A549 (cell line): ENCODE data around the gene COMT. TPM values are rescaled to one million over a fixed set of nuclear protein-coding genes. Genes with fewer than 3 reads are reported as not detected.

Experiments
- ATAC-seq, 2 experiments: fragments of 200-7000 bp in 1 of 2; fragments of >200 bp in 1 of 2; cut with Nextera tagmentation in 1 of 2; cut with Tn5 transposase in 1 of 2; 3 replicates each; pipeline versions ENCODE4 v1.8.0 to v1.9.1; 2018 to 2020; ENCODE audit warnings: mild to moderate bottlenecking in 1 of 2, moderate library complexity in 1 of 2
- CTCF ChIA-PET: fragments of 300-600 bp; sonication (Branson Sonifier 250); formaldehyde crosslinking; extraction: SDS; loops from one replicate; lab custom pipeline; 2021; ENCODE audit warnings: antibody characterized with exemption, inconsistent platforms; lab: Yijun Ruan, JAX
- POLR2A ChIA-PET: fragments of 350-600 bp; formaldehyde crosslinking; extraction: SDS; loops from one replicate; lab custom pipeline; 2021; ENCODE audit warnings: antibody characterized with exemption, inconsistent platforms; lab: Yijun Ruan, JAX
- DNase-seq, 2 experiments: peaks; one replicate each; pipeline versions ENCODE4 v3.0.0 to v3.0.0-alpha.2; 2011 to 2016; ENCODE audit warnings: low read depth in 1 of 2, low spot score in 1 of 2
- FAIRE-seq: peaks from 2 replicates; lab custom pipeline; 2011; peaks lifted over from hg19 to GRCh38; lab: Jason Lieb, UNC
- H3K27ac ChIP-seq, 2 experiments: fragments of >200 bp; sonication (Bioruptor Twin); formaldehyde crosslinking; 3 replicates each; pipeline ENCODE4 v1.5.1; 2016 to 2017
- H3K4me1 ChIP-seq: fragments of >200 bp; sonication (Bioruptor Twin); formaldehyde crosslinking; 3 replicates; pipeline ENCODE4 v1.6.1; 2016
- H3K4me2 ChIP-seq: fragments of >200 bp; sonication (Bioruptor Twin); formaldehyde crosslinking; 3 replicates; pipeline ENCODE4 v1.6.1; 2016
- H3K4me3 ChIP-seq: fragments of >200 bp; sonication (Bioruptor Twin); formaldehyde crosslinking; 3 replicates; pipeline ENCODE4 v1.5.1; 2016
- H3K9me3 ChIP-seq: fragments of >200 bp; sonication (Bioruptor Twin); formaldehyde crosslinking; 3 replicates; pipeline ENCODE4 v1.6.1; 2016
- BCL3 ChIP-seq: fragments of >200 bp; sonication (Bioruptor Twin); formaldehyde crosslinking; IDR thresholded peaks from 3 replicates; pipeline ENCODE4 v1.6.1; 2016
- CBX2 ChIP-seq: fragments of 200-600 bp; sonication (generic); IDR thresholded peaks from 2 replicates; pipeline ENCODE4 v1.6.1; 2016; ENCODE audit warnings: low read depth, mild to moderate bottlenecking, borderline replicate concordance
- CEBPB ChIP-seq, 2 experiments: fragments of >200 bp in 1 of 2; sonication (Bioruptor Twin) in 1 of 2; formaldehyde crosslinking in 1 of 2; IDR thresholded peaks; 2 replicates each; pipeline ENCODE4 v1.6.1; 2012 to 2016
- E2F6 ChIP-seq: IDR thresholded peaks from 2 replicates; pipeline ENCODE4 v1.6.1; 2012; ENCODE audit warnings: low read depth, borderline replicate concordance
- EP300 ChIP-seq, 2 experiments: fragments of >200 bp; sonication (Bioruptor Twin); formaldehyde crosslinking; IDR thresholded peaks; 2 replicates in 1 of 2; 3 replicates in 1 of 2; pipeline ENCODE4 v1.6.1; 2016 to 2017
- FOSB ChIP-seq: fragments of 250-450 bp; sonication (Bioruptor Pico); IDR thresholded peaks from 2 replicates; pipeline ENCODE4 v1.5.0; 2020; ENCODE audit warnings: mild to moderate bottlenecking, moderate library complexity
- FOSL2 ChIP-seq, 2 experiments: fragments of 450-650 bp in 1 of 2; fragments of >200 bp in 1 of 2; sonication (Bioruptor Twin) in 1 of 2; formaldehyde crosslinking; IDR thresholded peaks; 2 replicates each; pipeline versions ENCODE4 v1.5.0 to v1.6.1; 2016 to 2020; ENCODE audit warnings: mild to moderate bottlenecking in 1 of 2, moderate library complexity in 1 of 2
- FOXS1 ChIP-seq: fragments of 250-450 bp; sonication (Bioruptor Pico); IDR thresholded peaks from 2 replicates; pipeline ENCODE4 v1.5.0; 2020; ENCODE audit warnings: mild to moderate bottlenecking, moderate library complexity
- HDAC2 ChIP-seq: fragments of 200-600 bp; sonication (generic); IDR thresholded peaks from 2 replicates; pipeline ENCODE4 v1.6.1; 2016
- HES2 ChIP-seq: fragments of >200 bp; sonication (Bioruptor Twin); formaldehyde crosslinking; IDR thresholded peaks from 2 replicates; pipeline ENCODE4 v1.6.1; 2016
- HEYL ChIP-seq: fragments of 250-450 bp; sonication (Bioruptor Pico); IDR thresholded peaks from 2 replicates; pipeline ENCODE4 v1.8.0; 2021; ENCODE audit warnings: mild to moderate bottlenecking, moderate library complexity
- JUN ChIP-seq, 2 experiments: fragments of >200 bp; sonication (Bioruptor Twin); formaldehyde crosslinking; IDR thresholded peaks; 2 replicates in 1 of 2; 3 replicates in 1 of 2; pipeline ENCODE4 v1.6.1; 2016 to 2017
- KDM1A ChIP-seq: fragments of 200-600 bp; sonication (generic); IDR thresholded peaks from 2 replicates; pipeline ENCODE4 v1.6.1; 2016; ENCODE audit warnings: low read depth, mild to moderate bottlenecking
- MAZ ChIP-seq: fragments of 150-350 bp; IDR thresholded peaks from 2 replicates; pipeline ENCODE4 v1.6.1; 2014; ENCODE audit warnings: antibody characterized with exemption, low read depth, low read length, borderline replicate concordance
- NFE2L2 ChIP-seq: fragments of 150-350 bp; conservative IDR thresholded peaks from 2 replicates; pipeline ENCODE4 v1.6.1; 2014; ENCODE audit warnings: low read length
- NPAS2 ChIP-seq: fragments of 250-450 bp; sonication (Bioruptor Pico); IDR thresholded peaks from 2 replicates; pipeline ENCODE4 v1.8.0; 2022; ENCODE audit warnings: mild to moderate bottlenecking, moderate library complexity, borderline replicate concordance
- NR3C1 ChIP-seq: fragments of >200 bp; sonication (Bioruptor Twin); formaldehyde crosslinking; IDR thresholded peaks from 3 replicates; pipeline ENCODE4 v1.6.1; 2017
- RARB ChIP-seq: fragments of 250-450 bp; sonication (Bioruptor Pico); IDR thresholded peaks from 2 replicates; pipeline ENCODE4 v1.8.0; 2021; ENCODE audit warnings: mild to moderate bottlenecking, moderate library complexity
- TP53 ChIP-seq: fragments of 250-450 bp; sonication (Bioruptor Pico); IDR thresholded peaks from 2 replicates; pipeline ENCODE4 v1.5.0; 2021; ENCODE audit warnings: mild to moderate bottlenecking, moderate library complexity
- ZFP36 ChIP-seq: fragments of 450-650 bp; IDR thresholded peaks from 2 replicates; pipeline ENCODE4 v1.6.1; 2014; ENCODE audit warnings: borderline replicate concordance; ENCODE audit not compliant: partially characterized antibody
- WGBS: methylation state at CpG from one replicate; pipeline ENCODE4 v1.1.6; 2017; ENCODE audit errors: missing lambda C conversion rate; 5-methylcytosine and 5-hydroxymethylcytosine counted together
- polyA plus RNA-seq, 4 experiments: library from polyadenylated mRNA; depleted of rRNA in 3 of 4; stranded (reverse); fragments of >200 nt; fragmentation: RNase III in 1 of 4; extraction: RNeasy Plus Mini Kit Qiagen cat#74134 plus additional on column Dnase treatment in 1 of 4; gene quantifications; 2 replicates in 3 of 4; 3 replicates in 1 of 4; pipeline ENCODE4 v1.2.3, GENCODE V29; 2011 to 2017
- TF ChIP-seq, protein P1 (sequence below): fragments of 250-450 bp; sonication (Bioruptor Pico); IDR thresholded peaks from 2 replicates; pipeline ENCODE4 v1.5.0; 2020; ENCODE audit warnings: low read depth, mild to moderate bottlenecking, moderate library complexity
- TF ChIP-seq, protein P2 (sequence below): fragments of >200 bp; sonication (Bioruptor Twin); formaldehyde crosslinking; IDR thresholded peaks from 3 replicates; pipeline ENCODE4 v1.5.1; 2016
- TF ChIP-seq, protein P3 (sequence below): IDR thresholded peaks from 2 replicates; pipeline ENCODE4 v1.6.1; 2012

COMT gene
- polyA plus RNA-seq, 2 of the 4 experiments (the other 2 are of a cell fraction) = 72.3 to 125 TPM

DNA sequence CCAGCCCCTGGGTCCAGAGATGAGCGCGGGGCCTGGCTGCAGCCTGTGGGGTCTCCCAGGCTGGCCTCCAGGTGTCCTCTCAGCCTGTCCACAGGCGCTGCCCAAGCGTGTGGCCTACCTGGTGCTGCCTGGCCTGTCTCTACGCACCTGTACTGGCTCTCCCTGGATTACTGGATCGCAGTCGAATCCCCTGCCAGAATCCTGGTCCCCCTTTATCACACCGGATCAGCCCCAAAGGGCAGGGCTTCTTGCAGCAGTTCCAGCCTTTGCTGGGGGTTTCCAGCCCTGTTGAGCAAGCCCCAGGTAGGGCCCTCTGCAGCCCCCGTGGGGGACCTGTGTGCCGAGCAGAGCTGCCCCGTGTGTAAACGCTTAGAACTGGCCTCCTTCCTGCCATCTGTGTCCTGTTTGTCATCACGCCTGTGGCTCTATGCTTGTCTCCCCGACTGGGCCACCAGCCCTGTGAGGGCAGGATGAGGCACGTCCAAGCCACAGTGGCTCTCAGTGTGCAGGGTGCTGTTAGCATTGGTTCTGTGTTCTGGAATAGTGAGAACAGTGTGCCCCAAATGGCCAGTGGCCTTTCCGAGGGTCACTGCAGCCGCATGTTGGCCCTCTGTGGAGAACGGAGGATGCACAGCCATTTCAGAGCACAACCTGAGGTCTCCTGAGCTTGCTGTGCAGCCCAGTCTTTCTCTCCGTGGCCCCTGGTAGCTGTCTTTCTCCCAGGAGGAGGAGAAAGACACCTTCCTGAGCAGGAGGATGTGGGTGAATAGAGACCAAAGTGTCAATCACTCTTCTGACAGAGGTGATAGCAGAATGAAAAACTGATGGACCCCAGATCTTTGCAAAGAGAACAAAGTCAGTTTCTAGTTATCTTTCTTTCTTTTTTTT is 13.9 kb downstream of the COMT start (continued):
- TF ChIP-seq HEYL (CRISPR knock-in tag) (no peak), KDM1A (no peak), RARB (no peak)
- TF ChIP-seq, all 56 proteins: peak for 0

GRCh38 chr22:19957445-19957844 is 15.9 kb downstream of the COMT start:
- Histone ChIP-seq H3K4me3 (no peak overlapping the region), H3K4me1 (peaks cover 11% of the 10 kb centered on the region; the same call in 1 of the 3 replicates), H3K27ac (no peak overlapping the region), H3K4me2 (no peak overlapping the region), H3K9me3 (no peaks in the 10 kb centered on the region)
- ATAC-seq = no peak
- TF ChIP-seq FOSB (CRISPR knock-in tag) = no peak
- no peak for TF ChIP-seq HES2
- TF ChIP-seq, protein P1, sequence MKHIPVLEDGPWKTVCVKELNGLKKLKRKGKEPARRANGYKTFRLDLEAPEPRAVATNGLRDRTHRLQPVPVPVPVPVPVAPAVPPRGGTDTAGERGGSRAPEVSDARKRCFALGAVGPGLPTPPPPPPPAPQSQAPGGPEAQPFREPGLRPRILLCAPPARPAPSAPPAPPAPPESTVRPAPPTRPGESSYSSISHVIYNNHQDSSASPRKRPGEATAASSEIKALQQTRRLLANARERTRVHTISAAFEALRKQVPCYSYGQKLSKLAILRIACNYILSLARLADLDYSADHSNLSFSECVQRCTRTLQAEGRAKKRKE (CRISPR knock-in tag) = no peak
- no peak for TF ChIP-seq JUN (IDR thresholded peaks at IDR 0.05)
- TF ChIP-seq TP53 (CRISPR knock-in tag) = no peak
- no peak for TF ChIP-seq FOSL2 (IDR thresholded peaks at IDR 0.05)
- no peak for TF ChIP-seq FOSL2 (CRISPR knock-in tag; IDR thresholded peaks at IDR 0.05)
- no peak for TF ChIP-seq NPAS2 (CRISPR knock-in tag)
- no peak for TF ChIP-seq HDAC2
- no peak for TF ChIP-seq NFE2L2
- TF ChIP-seq, protein P2, sequence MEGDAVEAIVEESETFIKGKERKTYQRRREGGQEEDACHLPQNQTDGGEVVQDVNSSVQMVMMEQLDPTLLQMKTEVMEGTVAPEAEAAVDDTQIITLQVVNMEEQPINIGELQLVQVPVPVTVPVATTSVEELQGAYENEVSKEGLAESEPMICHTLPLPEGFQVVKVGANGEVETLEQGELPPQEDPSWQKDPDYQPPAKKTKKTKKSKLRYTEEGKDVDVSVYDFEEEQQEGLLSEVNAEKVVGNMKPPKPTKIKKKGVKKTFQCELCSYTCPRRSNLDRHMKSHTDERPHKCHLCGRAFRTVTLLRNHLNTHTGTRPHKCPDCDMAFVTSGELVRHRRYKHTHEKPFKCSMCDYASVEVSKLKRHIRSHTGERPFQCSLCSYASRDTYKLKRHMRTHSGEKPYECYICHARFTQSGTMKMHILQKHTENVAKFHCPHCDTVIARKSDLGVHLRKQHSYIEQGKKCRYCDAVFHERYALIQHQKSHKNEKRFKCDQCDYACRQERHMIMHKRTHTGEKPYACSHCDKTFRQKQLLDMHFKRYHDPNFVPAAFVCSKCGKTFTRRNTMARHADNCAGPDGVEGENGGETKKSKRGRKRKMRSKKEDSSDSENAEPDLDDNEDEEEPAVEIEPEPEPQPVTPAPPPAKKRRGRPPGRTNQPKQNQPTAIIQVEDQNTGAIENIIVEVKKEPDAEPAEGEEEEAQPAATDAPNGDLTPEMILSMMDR = no peak
- no peak for TF ChIP-seq RARB
- TF ChIP-seq FOXS1 (CRISPR knock-in tag) = no peak
- 91% methylated on average over 7 of the region's 9 CpGs for WGBS
- FAIRE-seq = no peak
- no peak for DNase-seq
- ChIA-PET POLR2A (no interaction called here), CTCF (interaction anchor here (1.0 to 2.7 kb wide), 4 partner anchors 10 to 281 kb away, joined by 3 to 8 read pairs (median 4); no protein-coding TSS in a partner anchor)

DNA sequence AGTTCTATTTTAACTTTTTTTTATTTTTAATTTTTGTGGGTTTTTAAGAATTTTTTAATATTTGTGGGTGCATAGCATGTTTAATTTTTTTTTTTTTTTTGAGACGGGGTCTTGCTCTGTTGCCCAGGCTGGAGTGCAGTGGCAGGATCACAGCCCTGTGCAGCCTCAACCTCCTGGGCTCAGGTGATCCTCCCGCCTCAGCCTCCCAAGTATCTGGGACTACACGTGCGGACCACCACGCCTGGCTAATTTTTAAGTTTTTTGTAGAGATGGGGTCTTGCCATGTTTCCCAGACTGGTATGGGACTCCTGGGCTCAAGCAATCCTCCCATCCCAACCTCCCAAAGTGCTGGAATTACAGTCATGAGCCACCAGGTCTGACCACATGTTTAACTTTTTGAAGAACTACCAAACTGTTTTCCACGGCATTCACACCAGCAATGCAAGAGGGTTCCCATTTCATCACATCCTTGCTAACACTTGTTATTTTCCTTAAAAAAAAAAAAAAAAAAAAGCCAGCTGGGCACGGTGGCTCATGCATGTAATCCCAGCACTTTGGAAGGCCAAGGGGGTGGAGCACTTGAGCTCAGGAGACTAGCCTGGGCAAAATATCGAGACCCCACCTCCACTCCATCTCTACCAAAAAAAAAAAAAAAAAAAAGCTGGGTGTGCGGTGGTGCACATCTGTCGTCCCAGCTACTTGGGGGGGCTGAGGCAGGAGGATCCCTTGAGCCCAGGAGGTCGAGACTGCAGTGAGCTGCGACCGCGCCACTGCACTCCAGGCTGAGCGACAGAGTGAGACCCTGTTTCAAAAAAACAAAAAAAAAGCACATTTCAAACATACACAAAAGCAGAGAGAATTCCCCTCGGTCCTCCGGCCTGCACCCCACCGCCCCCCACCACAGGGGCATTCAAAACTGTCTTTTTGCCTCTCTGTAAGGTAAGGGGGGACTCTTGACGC is 16.8 kb downstream of the COMT start:
- DNase-seq (no peak), FAIRE-seq (no peak), ATAC-seq (no peak)
- ChIA-PET CTCF (interaction anchor here (1.0 to 2.7 kb wide), 4 partner anchors 8 to 228 kb away, joined by 3 to 8 read pairs (median 3); no protein-coding TSS in a partner anchor), POLR2A (no interaction called here)
- H3K4me2 ChIP-seq = no peak overlapping the region
- no peaks in the 10 kb centered on the region for H3K9me3 ChIP-seq
- H3K27ac ChIP-seq = no peak overlapping the region
- 92% methylated on average over 19 of the region's 19 CpGs for WGBS
- H3K4me1 ChIP-seq = peaks cover 7% of the 10 kb centered on the region; the same call in 1 of the 3 replicates
- H3K4me3 ChIP-seq = no peak overlapping the region
- TF ChIP-seq CEBPB (IDR thresholded peaks at IDR 0.05) = no peak
- TF ChIP-seq KDM1A = no peak
- no peak for TF ChIP-seq BCL3
- no peak for TF ChIP-seq CBX2
- no peak for TF ChIP-seq E2F6
- TF ChIP-seq NR3C1 = no peak
- TF ChIP-seq NFE2L2 = no peak
- TF ChIP-seq, protein P3, sequence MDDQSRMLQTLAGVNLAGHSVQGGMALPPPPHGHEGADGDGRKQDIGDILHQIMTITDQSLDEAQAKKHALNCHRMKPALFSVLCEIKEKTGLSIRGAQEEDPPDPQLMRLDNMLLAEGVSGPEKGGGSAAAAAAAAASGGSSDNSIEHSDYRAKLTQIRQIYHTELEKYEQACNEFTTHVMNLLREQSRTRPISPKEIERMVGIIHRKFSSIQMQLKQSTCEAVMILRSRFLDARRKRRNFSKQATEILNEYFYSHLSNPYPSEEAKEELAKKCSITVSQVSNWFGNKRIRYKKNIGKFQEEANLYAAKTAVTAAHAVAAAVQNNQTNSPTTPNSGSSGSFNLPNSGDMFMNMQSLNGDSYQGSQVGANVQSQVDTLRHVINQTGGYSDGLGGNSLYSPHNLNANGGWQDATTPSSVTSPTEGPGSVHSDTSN = no peak
- TF ChIP-seq, protein P2 = no peak
- no peak for TF ChIP-seq ZFP36
- no peak for TF ChIP-seq MAZ
- no peak for TF ChIP-seq EP300 (IDR thresholded peaks at IDR 0.05)
